ENCODE measurements around the gene DLGAP5. TPM values are rescaled to one million over a fixed set of nuclear protein-coding genes. Genes with fewer than 3 reads are reported as not detected.

Gene DLGAP5
- total and polyA plus RNA-seq, 2 of the 13 experiments (the other 11 are each of a cell fraction or from before 2014, with no cell fraction given), result 7.7 to 55.8 TPM

DNA sequence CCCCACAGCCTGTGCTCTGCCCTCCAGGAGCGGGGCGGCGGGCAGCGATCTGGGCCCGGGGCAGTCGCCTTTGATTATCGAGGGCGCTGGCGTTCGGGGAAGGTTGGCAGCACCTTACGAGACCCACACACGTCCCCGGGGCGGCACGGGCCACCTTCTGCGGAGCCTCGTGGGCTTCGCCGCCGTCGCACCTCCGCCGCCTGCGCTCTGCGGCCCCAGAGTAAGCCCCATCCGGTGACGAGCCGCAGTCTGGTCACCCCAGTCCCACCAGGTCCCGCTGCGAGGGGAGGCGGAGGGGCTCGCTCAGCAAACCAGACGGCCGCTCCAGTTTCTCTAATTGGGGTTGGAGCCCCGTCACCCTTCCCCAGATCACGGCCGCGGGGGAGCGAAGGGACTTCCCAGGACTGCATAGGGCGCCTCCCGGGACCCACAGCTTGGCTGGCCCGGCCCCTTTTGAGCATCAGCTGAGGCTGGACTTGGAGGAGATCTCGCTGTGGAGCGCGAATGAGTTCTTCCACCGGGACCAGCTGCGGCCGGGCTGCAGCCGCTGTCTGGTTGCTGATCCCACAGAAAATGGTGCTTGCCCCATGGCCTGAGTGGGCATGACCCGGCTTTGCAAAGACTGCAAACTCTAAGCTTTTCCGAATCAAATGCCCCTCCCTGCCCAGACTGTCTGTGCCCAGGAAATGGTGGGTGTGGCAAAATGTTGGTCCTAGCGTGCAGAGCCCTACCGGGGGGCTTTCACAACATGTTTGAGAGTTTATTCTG is 61.8 kb downstream of the DLGAP5 start (continued):
- no peak for TF ChIP-seq ZNF83 (CRISPR knock-in tag; IDR thresholded peaks at IDR 0.05; ENCODE audit: borderline replicate concordance)
- TF ChIP-seq, protein P1, sequence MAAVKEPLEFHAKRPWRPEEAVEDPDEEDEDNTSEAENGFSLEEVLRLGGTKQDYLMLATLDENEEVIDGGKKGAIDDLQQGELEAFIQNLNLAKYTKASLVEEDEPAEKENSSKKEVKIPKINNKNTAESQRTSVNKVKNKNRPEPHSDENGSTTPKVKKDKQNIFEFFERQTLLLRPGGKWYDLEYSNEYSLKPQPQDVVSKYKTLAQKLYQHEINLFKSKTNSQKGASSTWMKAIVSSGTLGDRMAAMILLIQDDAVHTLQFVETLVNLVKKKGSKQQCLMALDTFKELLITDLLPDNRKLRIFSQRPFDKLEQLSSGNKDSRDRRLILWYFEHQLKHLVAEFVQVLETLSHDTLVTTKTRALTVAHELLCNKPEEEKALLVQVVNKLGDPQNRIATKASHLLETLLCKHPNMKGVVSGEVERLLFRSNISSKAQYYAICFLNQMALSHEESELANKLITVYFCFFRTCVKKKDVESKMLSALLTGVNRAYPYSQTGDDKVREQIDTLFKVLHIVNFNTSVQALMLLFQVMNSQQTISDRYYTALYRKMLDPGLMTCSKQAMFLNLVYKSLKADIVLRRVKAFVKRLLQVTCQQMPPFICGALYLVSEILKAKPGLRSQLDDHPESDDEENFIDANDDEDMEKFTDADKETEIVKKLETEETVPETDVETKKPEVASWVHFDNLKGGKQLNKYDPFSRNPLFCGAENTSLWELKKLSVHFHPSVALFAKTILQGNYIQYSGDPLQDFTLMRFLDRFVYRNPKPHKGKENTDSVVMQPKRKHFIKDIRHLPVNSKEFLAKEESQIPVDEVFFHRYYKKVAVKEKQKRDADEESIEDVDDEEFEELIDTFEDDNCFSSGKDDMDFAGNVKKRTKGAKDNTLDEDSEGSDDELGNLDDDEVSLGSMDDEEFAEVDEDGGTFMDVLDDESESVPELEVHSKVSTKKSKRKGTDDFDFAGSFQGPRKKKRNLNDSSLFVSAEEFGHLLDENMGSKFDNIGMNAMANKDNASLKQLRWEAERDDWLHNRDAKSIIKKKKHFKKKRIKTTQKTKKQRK (IDR thresholded peaks at IDR 0.05; ENCODE audit: low read length), result no peak
- TF ChIP-seq CBFB (CRISPR knock-in tag; IDR thresholded peaks at IDR 0.05), result no peak
- TF ChIP-seq EP300 (IDR thresholded peaks at IDR 0.05; ENCODE audit: low read depth in 2 of 2, low read length in 2 of 2), result no peak
- TF ChIP-seq EP300 (CRISPR knock-in tag; IDR thresholded peaks at IDR 0.05; ENCODE audit: borderline replicate concordance), result no peak
- TF ChIP-seq CAMTA2 (CRISPR knock-in tag; IDR thresholded peaks at IDR 0.05; ENCODE audit: borderline replicate concordance), result no peak
- TF ChIP-seq, protein P2, sequence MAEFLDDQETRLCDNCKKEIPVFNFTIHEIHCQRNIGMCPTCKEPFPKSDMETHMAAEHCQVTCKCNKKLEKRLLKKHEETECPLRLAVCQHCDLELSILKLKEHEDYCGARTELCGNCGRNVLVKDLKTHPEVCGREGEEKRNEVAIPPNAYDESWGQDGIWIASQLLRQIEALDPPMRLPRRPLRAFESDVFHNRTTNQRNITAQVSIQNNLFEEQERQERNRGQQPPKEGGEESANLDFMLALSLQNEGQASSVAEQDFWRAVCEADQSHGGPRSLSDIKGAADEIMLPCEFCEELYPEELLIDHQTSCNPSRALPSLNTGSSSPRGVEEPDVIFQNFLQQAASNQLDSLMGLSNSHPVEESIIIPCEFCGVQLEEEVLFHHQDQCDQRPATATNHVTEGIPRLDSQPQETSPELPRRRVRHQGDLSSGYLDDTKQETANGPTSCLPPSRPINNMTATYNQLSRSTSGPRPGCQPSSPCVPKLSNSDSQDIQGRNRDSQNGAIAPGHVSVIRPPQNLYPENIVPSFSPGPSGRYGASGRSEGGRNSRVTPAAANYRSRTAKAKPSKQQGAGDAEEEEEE (CRISPR knock-in tag; IDR thresholded peaks at IDR 0.05; ENCODE audit: borderline replicate concordance), result no peak
- 0 out of 2 replicates have a peak, but pooled peaks have one; percentile 66 for TF ChIP-seq FLYWCH1 (CRISPR knock-in tag; IDR thresholded peaks at IDR 0.05)
- TF ChIP-seq, protein P3, sequence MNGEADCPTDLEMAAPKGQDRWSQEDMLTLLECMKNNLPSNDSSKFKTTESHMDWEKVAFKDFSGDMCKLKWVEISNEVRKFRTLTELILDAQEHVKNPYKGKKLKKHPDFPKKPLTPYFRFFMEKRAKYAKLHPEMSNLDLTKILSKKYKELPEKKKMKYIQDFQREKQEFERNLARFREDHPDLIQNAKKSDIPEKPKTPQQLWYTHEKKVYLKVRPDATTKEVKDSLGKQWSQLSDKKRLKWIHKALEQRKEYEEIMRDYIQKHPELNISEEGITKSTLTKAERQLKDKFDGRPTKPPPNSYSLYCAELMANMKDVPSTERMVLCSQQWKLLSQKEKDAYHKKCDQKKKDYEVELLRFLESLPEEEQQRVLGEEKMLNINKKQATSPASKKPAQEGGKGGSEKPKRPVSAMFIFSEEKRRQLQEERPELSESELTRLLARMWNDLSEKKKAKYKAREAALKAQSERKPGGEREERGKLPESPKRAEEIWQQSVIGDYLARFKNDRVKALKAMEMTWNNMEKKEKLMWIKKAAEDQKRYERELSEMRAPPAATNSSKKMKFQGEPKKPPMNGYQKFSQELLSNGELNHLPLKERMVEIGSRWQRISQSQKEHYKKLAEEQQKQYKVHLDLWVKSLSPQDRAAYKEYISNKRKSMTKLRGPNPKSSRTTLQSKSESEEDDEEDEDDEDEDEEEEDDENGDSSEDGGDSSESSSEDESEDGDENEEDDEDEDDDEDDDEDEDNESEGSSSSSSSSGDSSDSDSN (CRISPR knock-in tag; IDR thresholded peaks at IDR 0.05), result peak; percentile 62
- TF ChIP-seq ZNF563 (CRISPR knock-in tag; IDR thresholded peaks at IDR 0.05), result 0 out of 2 replicates have a peak, but pooled peaks have one; percentile 48
- TF ChIP-seq ZSCAN12 (CRISPR knock-in tag; IDR thresholded peaks at IDR 0.05), result no peak
- TF ChIP-seq, protein P4, sequence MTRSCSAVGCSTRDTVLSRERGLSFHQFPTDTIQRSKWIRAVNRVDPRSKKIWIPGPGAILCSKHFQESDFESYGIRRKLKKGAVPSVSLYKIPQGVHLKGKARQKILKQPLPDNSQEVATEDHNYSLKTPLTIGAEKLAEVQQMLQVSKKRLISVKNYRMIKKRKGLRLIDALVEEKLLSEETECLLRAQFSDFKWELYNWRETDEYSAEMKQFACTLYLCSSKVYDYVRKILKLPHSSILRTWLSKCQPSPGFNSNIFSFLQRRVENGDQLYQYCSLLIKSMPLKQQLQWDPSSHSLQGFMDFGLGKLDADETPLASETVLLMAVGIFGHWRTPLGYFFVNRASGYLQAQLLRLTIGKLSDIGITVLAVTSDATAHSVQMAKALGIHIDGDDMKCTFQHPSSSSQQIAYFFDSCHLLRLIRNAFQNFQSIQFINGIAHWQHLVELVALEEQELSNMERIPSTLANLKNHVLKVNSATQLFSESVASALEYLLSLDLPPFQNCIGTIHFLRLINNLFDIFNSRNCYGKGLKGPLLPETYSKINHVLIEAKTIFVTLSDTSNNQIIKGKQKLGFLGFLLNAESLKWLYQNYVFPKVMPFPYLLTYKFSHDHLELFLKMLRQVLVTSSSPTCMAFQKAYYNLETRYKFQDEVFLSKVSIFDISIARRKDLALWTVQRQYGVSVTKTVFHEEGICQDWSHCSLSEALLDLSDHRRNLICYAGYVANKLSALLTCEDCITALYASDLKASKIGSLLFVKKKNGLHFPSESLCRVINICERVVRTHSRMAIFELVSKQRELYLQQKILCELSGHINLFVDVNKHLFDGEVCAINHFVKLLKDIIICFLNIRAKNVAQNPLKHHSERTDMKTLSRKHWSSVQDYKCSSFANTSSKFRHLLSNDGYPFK (CRISPR knock-in tag; IDR thresholded peaks at IDR 0.05; ENCODE audit: borderline replicate concordance), result peak; percentile 37; the same call in 1 of the 2 replicates
- no peak for TF ChIP-seq ZNF605 (CRISPR knock-in tag; IDR thresholded peaks at IDR 0.05)
- TF ChIP-seq ZNF121 (CRISPR knock-in tag; IDR thresholded peaks at IDR 0.05), result no peak
- 0 out of 2 replicates have a peak, but pooled peaks have one; percentile 14 for TF ChIP-seq TBP (CRISPR knock-in tag; IDR thresholded peaks at IDR 0.05)
- no peak for TF ChIP-seq ZNF556 (CRISPR knock-in tag; IDR thresholded peaks at IDR 0.05; ENCODE audit: borderline replicate concordance)
- peak in 1 of 2 experiments; percentile 27; a peak in 1 of 4 replicates for TF ChIP-seq POLR2A (IDR thresholded peaks at IDR 0.05; ENCODE audit: insufficient read depth in 1 of 2, low read depth in 2 of 2, low read length in 2 of 2)
